HG03060 (cell line): ENCODE measurements around the gene TENM4.

Experiments used
- ATAC-seq: cut with Tn5 transposase; IDR thresholded peaks from one replicate; pipeline ENCODE4 v1.9.1; 2021; ENCODE audit warnings: low read depth, moderate number of reproducible peaks; ENCODE audit not compliant: unreplicated experiment

TENM4 gene

DNA sequence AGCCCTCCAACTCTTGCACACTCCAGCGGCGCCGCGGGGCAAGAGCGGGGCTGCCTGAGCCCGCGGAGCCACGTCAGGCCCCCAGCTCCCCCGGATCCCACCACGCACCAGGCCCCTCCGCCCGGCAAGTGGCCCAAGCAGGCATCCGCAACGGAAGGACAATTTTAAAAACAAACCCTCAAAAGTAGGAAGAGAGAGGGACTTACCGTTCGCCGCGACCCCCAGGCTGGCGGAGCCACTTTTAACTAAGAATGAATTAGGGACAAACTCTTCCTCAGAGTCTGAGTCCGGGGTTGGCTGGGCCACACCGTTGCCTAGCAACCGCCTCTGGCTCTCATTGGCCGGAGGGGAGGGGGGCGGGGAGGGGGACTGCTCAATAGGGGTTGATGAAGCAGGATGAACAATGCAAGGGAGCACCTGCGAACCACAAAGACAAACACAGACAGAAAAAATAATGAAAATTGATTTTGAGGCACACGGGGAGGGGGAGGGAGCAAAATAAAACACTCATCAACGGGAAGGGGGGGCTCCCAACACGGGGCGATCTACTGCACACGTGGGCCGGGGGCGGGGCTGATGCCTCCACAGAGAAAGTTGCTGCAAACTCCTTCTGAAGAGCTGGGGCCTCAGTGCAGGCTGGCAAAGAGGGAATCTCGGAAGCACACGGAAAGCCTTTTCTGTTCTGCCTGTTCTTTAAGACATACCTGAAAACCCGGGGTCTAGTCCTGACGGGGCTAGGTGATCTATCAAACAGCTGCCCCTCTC lies 478.7 kb downstream of the TENM4 start:
- no peak for ATAC-seq

GRCh38 chr11:78961247-78961646 lies 479.6 kb downstream of the TENM4 start:
- no peak for ATAC-seq

- ATAC-seq, result no peak
These were observed 482.4 kb downstream of the TENM4 start for GRCh38 chr11:78958444-78958843.

DNA sequence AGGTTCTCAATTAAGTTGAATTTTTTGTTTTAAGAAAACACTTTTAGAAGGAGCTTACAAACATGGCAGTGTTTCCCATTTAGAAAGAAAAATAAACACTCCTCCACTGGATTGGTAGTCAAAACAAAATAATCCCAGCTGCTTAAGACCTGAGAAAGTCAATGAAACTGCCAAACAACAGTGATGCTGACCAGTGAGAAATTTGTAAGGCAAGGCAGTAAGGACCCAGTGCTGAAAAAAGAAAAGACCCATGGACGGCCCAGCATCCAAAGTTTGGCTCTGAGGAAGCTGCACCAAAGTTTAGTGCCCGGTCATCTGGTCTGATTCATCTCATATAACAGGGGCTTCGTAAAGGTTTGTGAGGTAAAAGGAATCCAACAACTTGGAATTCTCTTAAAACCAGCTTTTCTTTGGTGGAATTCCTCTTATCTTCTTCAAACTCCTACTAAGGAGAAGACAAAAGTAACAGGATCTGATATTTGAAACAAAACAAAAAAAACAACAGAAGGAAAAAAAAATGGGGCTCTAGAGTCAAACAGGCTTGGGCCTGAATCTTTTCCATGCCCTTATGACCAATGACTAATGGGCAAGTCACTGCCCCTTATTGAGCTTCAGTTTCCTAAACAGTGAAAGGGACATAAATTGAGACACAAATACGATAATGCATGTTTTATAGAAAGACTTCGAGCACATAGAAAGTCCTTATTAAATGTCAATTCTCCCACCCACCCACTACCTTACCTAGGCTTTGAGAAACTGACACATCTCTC lies 483.2 kb downstream of the TENM4 start:
- ATAC-seq, result no peak

DNA sequence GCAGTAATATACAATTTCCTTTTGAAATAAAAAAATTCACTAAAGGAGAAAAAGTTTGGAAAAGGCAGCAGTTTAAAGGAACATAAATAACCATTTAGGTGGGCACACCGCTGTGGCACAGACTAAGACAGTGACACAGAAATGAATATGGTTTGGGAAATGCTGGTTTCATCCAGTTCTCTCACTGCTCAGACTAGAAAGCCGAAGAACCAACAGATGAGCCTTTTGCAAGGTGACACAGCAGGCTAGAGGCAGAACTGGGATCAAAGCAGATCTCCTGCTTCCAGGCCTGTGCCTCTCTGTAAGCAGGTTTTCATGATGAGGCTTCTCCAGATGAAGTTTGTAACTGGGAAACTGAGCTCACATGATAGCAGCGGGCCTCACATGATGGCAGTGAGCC lies 486.1 kb downstream of the TENM4 start:
- ATAC-seq, result no peak

GRCh38 chr11:78954261-78954660 lies 486.6 kb downstream of the TENM4 start:
- ATAC-seq, result no peak

DNA sequence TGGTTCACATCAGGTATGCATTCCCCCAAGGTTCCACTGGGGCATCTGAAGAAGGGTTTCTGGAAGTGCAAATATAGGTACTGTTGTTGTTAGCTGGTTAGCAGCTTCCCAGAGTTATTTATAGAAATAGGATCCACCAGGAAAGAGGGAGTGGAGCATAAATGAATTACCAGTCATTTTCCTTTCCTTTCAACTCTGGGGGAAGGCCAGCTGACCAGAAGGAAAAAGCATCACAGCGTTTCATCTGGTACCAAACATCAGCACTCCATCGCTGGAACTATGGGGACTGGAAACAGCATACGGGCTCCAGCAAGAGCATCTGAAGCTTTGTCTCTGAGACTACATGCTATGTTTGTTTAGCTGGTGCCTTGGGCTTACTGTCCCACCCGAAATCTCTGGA lies 487.9 kb downstream of the TENM4 start:
- ATAC-seq, result no peak

DNA sequence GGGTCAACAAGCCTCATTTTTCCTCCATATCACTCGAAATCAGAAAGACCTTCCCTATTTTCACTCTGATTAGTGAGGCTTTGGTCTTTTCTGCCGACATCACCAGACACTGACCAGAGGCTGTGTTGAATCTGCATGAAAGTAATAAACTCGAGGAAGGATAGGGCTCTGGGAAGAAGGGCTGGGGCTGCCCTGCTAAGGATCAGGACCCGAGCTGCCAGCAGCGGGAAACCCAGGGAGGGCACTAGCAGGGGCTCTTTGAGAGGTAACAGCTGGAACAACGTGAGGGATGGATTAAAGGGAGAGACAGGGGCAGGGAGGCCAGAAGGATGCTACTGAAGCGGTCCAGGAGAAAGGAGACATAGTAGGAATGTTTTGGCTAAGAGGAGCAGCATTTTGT lies 488.7 kb downstream of the TENM4 start:
- no peak for ATAC-seq

DNA sequence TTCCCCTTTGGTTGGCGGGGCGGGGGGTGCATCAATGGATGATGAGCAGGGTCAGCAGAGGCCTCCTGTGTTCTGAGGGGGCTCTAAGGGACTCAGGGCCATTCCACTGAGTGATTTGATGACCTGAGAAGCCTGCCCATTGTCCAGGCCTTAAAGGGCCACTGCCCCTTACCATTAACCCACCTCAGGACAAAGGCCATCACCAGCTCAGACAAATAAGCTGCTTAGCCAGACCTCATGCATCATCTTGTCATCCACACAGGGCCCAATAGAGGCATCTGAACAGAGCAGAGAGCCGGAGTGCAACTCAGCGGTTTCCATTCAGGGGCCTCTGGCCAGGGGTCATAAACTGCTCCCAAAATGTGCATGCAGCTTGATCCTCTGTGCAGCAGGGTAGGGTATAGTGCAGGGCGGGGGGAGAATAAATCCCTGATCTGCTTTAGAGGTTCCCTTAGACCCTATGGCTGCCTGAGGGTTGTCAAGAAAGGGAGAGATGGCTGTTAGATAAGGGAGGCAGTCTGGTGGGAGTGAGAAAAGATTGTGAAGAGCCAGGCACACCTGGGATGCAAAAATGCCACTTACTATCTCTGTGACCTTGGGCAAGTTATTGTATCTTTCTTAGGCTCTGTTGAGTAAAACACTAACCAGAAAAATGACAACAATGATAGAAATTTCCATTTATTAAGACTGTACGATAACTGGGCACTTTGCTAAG lies 490.7 kb downstream of the TENM4 start:
- no peak for ATAC-seq

DNA sequence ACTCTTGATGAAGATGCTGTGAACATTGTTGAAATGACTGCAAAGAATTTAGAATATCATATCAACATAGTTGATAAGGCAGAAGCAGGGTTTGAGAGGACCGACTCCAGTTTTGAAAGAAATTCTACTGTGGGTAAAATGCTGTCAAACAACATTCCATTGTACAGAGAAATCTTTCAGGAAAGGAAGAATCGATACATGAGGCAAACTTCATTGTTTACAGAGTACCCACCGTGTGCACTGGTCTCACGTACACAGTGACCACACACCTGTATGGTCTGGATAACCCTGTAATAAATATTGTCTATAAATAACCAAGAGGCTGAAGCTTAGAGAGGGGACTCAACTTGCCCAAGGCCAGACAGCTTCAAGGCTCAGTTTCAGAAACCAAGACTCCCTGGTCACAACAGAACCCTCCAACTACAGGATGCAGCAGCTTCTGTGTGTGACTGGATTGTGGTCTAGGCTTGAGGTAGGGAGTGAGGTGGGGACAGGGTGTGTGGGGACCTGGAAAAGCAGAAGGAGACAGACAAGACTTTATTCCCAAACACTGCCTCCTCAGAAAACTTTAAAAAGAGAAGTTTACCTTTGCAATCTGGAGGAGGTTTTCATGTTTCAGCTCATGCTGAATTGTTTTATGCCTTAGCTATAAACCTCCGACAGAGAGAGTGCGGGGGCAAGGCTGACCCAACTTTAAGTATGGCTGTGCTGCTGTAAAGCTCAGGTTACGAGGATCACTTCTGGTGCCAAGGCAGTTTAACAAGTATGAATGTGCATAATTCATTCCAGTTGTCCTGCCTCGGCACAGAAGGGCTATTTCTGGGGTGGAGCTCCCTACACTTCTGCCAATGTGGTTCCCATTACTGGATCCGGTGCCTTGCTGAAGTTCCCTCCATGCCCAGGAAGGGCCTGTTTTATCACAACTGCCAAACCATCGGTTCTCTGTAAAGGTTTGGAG lies 493.6 kb downstream of the TENM4 start:
- ATAC-seq, result no peak

- no peak for ATAC-seq
These were observed 497.0 kb downstream of the TENM4 start for GRCh38 chr11:78943841-78944240.

DNA sequence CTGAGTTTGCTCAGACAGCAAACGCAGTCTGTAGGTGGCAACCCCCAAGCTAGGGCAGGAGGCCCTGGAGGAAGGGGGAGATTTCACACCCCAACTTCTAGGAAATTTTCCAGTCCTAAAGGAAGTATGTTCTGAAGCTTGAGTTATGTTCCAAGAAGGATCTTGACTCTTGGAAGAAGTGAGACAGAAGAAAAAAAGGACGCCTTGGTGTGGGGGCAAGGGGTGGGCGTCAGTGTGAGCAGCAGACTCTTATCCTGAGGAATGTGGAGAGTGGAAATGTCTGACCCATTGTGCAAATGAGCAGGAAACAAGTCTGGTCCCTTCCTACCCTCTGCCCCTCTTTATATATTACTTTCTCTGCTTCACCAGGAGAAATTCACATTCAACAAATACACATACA lies 497.7 kb downstream of the TENM4 start:
- no peak for ATAC-seq

DNA sequence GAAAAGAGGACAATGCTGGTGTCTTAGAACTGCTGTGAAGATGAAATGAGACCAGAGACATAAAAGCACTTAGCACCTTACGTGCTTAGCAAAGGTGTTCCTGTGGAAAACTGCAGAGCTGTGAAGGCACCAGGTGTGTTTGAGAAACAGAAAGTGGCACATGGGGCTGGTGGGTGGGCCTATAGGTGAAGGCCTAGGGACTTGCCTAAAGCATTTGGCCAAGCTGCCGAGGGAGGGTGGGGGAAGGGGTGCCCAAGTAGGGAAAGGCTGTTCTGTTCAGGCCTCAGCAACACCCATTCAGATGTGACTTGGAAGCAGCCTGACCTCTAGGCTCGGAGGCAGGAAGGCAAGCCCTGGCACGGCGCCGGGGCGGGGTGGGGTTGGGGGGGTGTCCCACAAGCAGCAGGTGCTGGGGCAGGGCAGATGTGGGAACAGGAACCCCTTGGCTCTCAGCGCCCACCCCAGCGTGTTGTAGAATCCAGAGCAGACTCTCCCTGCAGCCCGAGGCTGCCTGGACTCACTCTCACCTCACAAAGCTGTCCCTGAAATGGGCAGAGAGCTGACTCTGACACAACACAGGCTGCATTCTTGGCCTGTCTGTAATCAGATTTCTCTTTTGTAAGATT lies 499.5 kb downstream of the TENM4 start:
- ATAC-seq, result no peak

GRCh38 chr11:78940500-78941225 lies 500.2 kb downstream of the TENM4 start:
- ATAC-seq, result no peak

DNA sequence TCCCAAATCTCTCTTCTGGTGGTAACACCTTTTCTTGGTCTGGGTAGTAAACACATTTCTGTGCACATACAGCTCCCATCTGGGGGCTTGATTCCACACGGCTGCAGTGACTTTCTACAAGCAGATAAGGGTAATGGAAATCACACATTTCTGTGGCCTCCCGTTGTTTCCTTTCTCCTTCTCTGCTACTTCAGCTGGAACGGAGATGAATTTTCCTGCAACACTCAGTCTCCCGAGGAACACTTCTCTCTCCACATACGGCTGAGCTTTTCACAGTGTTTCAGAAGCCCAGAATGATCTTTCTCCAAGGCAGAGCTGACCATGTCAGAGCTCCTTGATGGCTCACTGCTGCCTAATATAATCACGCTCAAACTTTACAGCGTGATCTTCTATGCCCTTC lies 501.9 kb downstream of the TENM4 start:
- no peak for ATAC-seq

- ATAC-seq, result no peak
These were observed 502.8 kb downstream of the TENM4 start for GRCh38 chr11:78938036-78938435.

- no peak for ATAC-seq
These were observed 505.3 kb downstream of the TENM4 start for GRCh38 chr11:78935398-78936068.

DNA sequence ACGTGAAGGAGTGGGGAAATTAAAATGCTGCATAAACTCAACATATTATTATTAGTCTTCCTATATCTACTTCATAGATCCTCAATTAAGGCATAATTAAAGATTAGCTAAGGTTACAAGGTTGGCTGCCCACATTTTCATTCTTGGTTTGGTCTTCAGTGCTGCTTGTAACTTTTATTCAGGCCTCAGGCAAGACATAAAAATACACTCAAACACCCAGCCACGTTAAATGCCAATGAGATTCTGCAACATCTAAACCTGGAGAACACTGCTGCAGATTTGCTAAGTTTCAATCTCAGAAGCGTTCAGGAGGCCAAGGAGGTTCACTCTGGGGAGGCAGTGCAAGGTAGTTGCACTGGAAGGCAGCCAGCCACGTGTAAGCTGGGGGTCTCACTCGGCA lies 507.5 kb downstream of the TENM4 start:
- no peak for ATAC-seq

- no peak for ATAC-seq
These were observed 508.1 kb downstream of the TENM4 start for GRCh38 chr11:78932757-78933156.
